SK-N-SH (cell line): Measurements from ENCODE around the gene SLC6A9.

ENCODE experiments used
- SIN3A ChIP-seq: IDR thresholded peaks from 2 replicates; pipeline ENCODE4 v1.6.1; 2012; ENCODE audit warnings: low read depth, mild to moderate bottlenecking, low read length, moderate library complexity, borderline replicate concordance
- SMC3 ChIP-seq: IDR thresholded peaks from 2 replicates; pipeline ENCODE4 v1.6.1; 2012; ENCODE audit warnings: low read depth, low read length, improper control_type of control experiment

- no peak for TF ChIP-seq SIN3A
- no peak for TF ChIP-seq SMC3
These were observed 47.9 kb downstream of the SLC6A9 start for GRCh38 chr1:43983253-43983899.
